Measurements from ENCODE around the gene CHD5.

Gene CHD5

GRCh38 chr1:6172549-6172948, 7.6 kb downstream of the CHD5 start:
- DNase-seq = no peak

- DNase-seq = no peak
Observed at GRCh38 chr1:6171548-6172124, 8.5 kb downstream of the CHD5 start.

GRCh38 chr1:6170742-6171201, 9.3 kb downstream of the CHD5 start:
- no peak for DNase-seq

- DNase-seq = no peak
Observed at GRCh38 chr1:6170116-6170741, 9.9 kb downstream of the CHD5 start.

GRCh38 chr1:6168947-6169586, 11.1 kb downstream of the CHD5 start:
- DNase-seq = no peak

- no peak for DNase-seq
Observed at GRCh38 chr1:6167391-6168303, 12.5 kb downstream of the CHD5 start.

GRCh38 chr1:6166655-6167390, 13.3 kb downstream of the CHD5 start:
- no peak for DNase-seq

GRCh38 chr1:6166221-6166620, 13.9 kb downstream of the CHD5 start:
- DNase-seq = no peak

GRCh38 chr1:6165441-6165985, 14.6 kb downstream of the CHD5 start:
- DNase-seq = no peak

- no peak for DNase-seq
Observed at GRCh38 chr1:6165027-6165426, 15.1 kb downstream of the CHD5 start.

- no peak for DNase-seq
Observed at GRCh38 chr1:6163973-6164617, 16.0 kb downstream of the CHD5 start.

- DNase-seq = no peak
Observed at GRCh38 chr1:6163191-6163972, 16.7 kb downstream of the CHD5 start.

GRCh38 chr1:6162773-6163172, 17.3 kb downstream of the CHD5 start:
- DNase-seq = no peak

GRCh38 chr1:6162341-6162740, 17.8 kb downstream of the CHD5 start:
- DNase-seq = no peak

- no peak for DNase-seq
Observed at GRCh38 chr1:6158181-6158580, 21.9 kb downstream of the CHD5 start.

GRCh38 chr1:6157528-6158174, 22.5 kb downstream of the CHD5 start:
- no peak for DNase-seq

- no peak for DNase-seq
Observed at GRCh38 chr1:6157132-6157527, 23.0 kb downstream of the CHD5 start.

- no peak for DNase-seq
Observed at GRCh38 chr1:6154525-6155319, 25.4 kb downstream of the CHD5 start.

- no peak for DNase-seq
Observed at GRCh38 chr1:6152882-6153281, 27.2 kb downstream of the CHD5 start.

- no peak for DNase-seq
Observed at GRCh38 chr1:6152181-6152580, 27.9 kb downstream of the CHD5 start.
